Measurements from ENCODE around the gene ACKR2. TPM values are rescaled to one million over a fixed set of nuclear protein-coding genes. Genes with fewer than 3 reads are reported as not detected.

Gene ACKR2
- total and polyA plus RNA-seq, 8 donors: 0.77 to 7.9 (median 2.0) TPM

DNA sequence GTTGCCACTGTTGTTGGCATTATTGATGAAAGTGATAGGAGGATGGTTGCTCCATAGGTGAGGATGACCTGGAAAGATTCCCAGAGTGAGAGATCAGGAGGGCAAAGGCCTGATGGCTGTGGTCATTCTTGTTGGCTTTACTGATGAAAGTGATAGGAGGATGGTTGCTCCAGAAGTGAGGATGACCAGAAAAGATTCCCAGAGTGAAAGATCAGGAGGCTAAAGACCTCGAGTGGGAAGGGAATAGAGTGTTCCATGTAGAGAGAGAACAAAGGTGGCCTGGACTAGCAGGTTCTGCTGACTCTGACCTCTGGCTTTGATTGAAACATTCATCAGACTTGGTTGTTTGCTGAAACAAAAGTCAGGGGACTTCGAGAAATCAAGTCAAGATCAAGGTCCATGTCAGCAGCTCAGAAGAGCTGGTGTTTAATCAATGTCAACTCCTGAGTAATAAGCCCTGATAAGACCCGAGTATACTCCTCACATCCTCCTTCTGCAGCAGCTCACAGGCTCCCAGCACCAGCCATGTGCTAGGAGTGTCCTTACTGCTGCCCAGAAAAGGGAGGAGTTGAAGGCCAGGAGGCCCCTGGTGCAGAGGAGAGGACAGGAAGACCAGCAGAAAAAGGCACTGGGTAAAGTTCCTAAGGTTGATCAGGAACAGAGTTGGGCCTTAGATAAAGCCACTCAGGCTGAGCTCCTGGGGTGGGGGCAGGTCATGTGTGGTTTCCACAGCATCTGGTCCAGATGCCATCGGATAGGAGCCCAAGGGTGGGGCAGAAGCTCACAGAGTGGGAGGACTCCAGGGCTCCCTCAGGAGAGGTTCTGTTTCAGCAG, 46.5 kb downstream of the ACKR2 start:
- no peaks in the 10 kb centered on the region for H3K9me3 ChIP-seq
- H3K36me3 ChIP-seq: no peaks in the 10 kb centered on the region
- H3K4me3 ChIP-seq: no peak overlapping the region
- ATAC-seq (no peak), DNase-seq (no peak)
- H3K27me3 ChIP-seq: no peaks in the 10 kb centered on the region
- no peak overlapping the region for H3K27ac ChIP-seq
- TF ChIP-seq, protein P1, sequence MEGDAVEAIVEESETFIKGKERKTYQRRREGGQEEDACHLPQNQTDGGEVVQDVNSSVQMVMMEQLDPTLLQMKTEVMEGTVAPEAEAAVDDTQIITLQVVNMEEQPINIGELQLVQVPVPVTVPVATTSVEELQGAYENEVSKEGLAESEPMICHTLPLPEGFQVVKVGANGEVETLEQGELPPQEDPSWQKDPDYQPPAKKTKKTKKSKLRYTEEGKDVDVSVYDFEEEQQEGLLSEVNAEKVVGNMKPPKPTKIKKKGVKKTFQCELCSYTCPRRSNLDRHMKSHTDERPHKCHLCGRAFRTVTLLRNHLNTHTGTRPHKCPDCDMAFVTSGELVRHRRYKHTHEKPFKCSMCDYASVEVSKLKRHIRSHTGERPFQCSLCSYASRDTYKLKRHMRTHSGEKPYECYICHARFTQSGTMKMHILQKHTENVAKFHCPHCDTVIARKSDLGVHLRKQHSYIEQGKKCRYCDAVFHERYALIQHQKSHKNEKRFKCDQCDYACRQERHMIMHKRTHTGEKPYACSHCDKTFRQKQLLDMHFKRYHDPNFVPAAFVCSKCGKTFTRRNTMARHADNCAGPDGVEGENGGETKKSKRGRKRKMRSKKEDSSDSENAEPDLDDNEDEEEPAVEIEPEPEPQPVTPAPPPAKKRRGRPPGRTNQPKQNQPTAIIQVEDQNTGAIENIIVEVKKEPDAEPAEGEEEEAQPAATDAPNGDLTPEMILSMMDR (IDR thresholded peaks at IDR 0.05): no peak
- H3K4me1 ChIP-seq: no peaks in the 10 kb centered on the region
- intact Hi-C loops (cut with DNase I): no loop called here

DNA sequence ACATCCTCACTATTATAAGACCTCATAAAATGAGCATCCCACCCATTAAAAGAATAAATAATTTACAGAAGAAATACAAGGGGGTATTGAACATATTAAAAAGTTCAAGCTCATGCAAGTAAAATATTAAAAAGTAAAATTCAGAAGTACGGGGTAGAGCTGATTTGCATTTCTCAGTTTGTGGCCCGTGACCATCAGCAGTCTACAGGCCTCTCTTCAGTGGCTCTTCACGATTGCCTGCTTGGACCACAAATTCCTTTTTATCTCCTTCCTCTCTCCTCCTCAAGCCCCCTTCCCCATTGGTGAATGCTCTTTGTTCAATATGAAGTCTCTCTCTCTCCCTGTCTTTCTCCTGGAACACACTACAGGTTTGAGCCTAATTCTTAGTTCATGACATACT, 47.3 kb downstream of the ACKR2 start:
- intact Hi-C loops (cut with DNase I): no loop called here
- Histone ChIP-seq H3K27me3 (no peaks in the 10 kb centered on the region), H3K9me3 (no peaks in the 10 kb centered on the region), H3K4me3 (no peak overlapping the region), H3K4me1 (no peaks in the 10 kb centered on the region), H3K36me3 (no peaks in the 10 kb centered on the region), H3K27ac (no peak overlapping the region)
- TF ChIP-seq, protein P1 (IDR thresholded peaks at IDR 0.05): no peak
- no peak for ATAC-seq
- no peak for DNase-seq

DNA sequence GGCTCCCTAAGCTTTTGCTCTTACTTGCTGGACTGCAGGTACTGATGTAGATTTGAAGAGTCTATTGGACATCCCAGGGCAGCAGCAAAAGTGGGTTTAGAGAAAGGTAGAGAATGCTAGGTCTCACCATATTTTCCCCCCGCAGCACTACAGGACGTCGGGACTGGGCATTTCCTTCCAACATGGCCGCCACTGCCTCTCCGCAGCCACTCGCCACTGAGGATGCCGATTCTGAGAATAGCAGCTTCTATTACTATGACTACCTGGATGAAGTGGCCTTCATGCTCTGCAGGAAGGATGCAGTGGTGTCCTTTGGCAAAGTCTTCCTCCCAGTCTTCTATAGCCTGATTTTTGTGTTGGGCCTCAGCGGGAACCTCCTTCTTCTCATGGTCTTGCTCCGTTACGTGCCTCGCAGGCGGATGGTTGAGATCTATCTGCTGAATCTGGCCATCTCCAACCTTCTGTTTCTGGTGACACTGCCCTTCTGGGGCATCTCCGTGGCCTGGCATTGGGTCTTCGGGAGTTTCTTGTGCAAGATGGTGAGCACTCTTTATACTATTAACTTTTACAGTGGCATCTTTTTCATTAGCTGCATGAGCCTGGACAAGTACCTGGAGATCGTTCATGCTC, 55.2 kb downstream of the ACKR2 start:
- intact Hi-C loops (cut with DNase I): no loop called here

DNA sequence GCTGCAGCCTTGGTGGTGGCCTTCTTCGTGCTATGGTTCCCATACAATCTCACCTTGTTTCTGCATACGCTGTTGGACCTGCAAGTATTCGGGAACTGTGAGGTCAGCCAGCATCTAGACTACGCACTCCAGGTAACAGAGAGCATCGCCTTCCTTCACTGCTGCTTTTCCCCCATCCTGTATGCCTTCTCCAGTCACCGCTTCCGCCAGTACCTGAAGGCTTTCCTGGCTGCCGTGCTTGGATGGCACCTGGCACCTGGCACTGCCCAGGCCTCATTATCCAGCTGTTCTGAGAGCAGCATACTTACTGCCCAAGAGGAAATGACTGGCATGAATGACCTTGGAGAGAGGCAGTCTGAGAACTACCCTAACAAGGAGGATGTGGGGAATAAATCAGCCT, 56.0 kb downstream of the ACKR2 start:
- no peak overlapping the region for H3K4me3 ChIP-seq
- ATAC-seq (no peak), DNase-seq (no peak)
- no peaks in the 10 kb centered on the region for H3K9me3 ChIP-seq
- H3K27me3 ChIP-seq: no peaks in the 10 kb centered on the region
- H3K4me1 ChIP-seq: no peaks in the 10 kb centered on the region
- no peak overlapping the region for H3K27ac ChIP-seq
- TF ChIP-seq, protein P1 (IDR thresholded peaks at IDR 0.05): no peak
- intact Hi-C loops (cut with DNase I): no loop called here
- no peaks in the 10 kb centered on the region for H3K36me3 ChIP-seq

More for the DNA sequence above, 55.2 kb downstream of the ACKR2 start:
- no peak for ATAC-seq
- Histone ChIP-seq H3K27me3 (no peaks in the 10 kb centered on the region), H3K36me3 (no peaks in the 10 kb centered on the region), H3K4me3 (no peak overlapping the region), H3K9me3 (no peaks in the 10 kb centered on the region), H3K4me1 (no peaks in the 10 kb centered on the region), H3K27ac (no peak overlapping the region)
- DNase-seq: no peak
- TF ChIP-seq, protein P1 (IDR thresholded peaks at IDR 0.05): no peak

DNA sequence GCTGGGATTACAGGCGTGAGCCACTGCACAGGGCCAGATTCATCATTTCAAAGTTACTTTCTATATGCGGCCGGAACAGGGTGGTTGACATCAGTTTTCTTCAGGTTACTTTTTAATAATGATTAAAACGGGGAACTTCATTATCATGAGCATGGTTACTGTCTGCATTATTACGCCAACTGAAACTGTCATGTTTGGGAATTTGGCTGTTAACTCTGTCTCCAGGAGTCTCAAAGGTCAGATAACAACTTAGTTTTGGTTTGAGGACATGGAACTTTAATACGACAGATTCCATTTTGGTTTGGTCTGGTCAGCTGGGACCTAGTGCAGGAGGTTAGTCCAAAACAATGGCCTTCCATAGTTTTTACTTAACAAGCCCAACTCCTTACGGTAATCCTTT, 57.9 kb downstream of the ACKR2 start:
- H3K27ac ChIP-seq: no peak overlapping the region

More for the DNA sequence above, 57.9 kb downstream of the ACKR2 start:
- TF ChIP-seq, protein P1 (IDR thresholded peaks at IDR 0.05): no peak
- no peaks in the 10 kb centered on the region for H3K9me3 ChIP-seq
- no peaks in the 10 kb centered on the region for H3K36me3 ChIP-seq
- H3K4me1 ChIP-seq: no peaks in the 10 kb centered on the region
- DNase-seq (no peak), ATAC-seq (no peak)
- no peaks in the 10 kb centered on the region for H3K27me3 ChIP-seq
- H3K4me3 ChIP-seq: no peak overlapping the region
- intact Hi-C loops (cut with DNase I): no loop called here
